GM12878 (cell line): ENCODE data around the gene CCT8L2. TPM values are rescaled to one million over a fixed set of nuclear protein-coding genes. Genes with fewer than 3 reads are reported as not detected.
"Not testable (repeated sequence)": the region's sequence is repeated elsewhere in the genome, so short reads cannot be mapped to it uniquely, and the experiment has no call there.

Experiments used
- ATAC-seq: fragments of 200-7000 bp; cut with Tn5 transposase; 3 replicates; pipeline ENCODE4 v1.9.1; 2020; ENCODE audit warnings: mild to moderate bottlenecking, moderate library complexity
- BruUV-seq: library from RNA; stranded (reverse); fragments of 400-500 nt; replicated peaks from 2 replicates; lab custom pipeline; 2021; lab: Mats Ljungman, UMichigan
- CTCF ChIA-PET: fragments of 300-600 bp; sonication (Branson Sonifier 250); formaldehyde crosslinking; extraction: SDS; loops from one replicate; lab custom pipeline; 2021; ENCODE audit warnings: inconsistent platforms; lab: Yijun Ruan, JAX
- POLR2A ChIA-PET: fragments of 350-600 bp; formaldehyde crosslinking; extraction: SDS; loops from one replicate; lab custom pipeline; 2021; ENCODE audit warnings: inconsistent platforms; lab: Charles Lee
- RAD21 ChIA-PET: fragments of 300-600 bp; sonication (Branson Sonifier 250); formaldehyde crosslinking; loops from one replicate; lab custom pipeline; 2023; ENCODE audit warnings: antibody characterized with exemption; ENCODE audit not compliant: unreplicated experiment; lab: Charles Lee
- SMC1A ChIA-PET: fragments of 300-600 bp; sonication (Branson Sonifier 250); formaldehyde crosslinking; loops from one replicate; lab custom pipeline; 2023; ENCODE audit not compliant: unreplicated experiment, uncharacterized antibody; lab: Charles Lee
- DNase-seq: peaks from one replicate; pipeline ENCODE4 v3.0.0-alpha.2; 2011; ENCODE audit warnings: low read depth, low spot score
- FAIRE-seq: peaks from 3 replicates; lab custom pipeline; 2011; peaks lifted over from hg19 to GRCh38; lab: Jason Lieb, UNC
- H2AFZ ChIP-seq: 2 replicates; pipeline ENCODE4 v1.6.0; 2011; ENCODE audit warnings: low read depth, low read length, control low read depth; ENCODE audit not compliant: control insufficient read depth
- H3K27ac ChIP-seq: 2 replicates; pipeline ENCODE4 v1.5.1; 2011; ENCODE audit warnings: control low read depth; ENCODE audit not compliant: control insufficient read depth, insufficient read depth
- H3K27me3 ChIP-seq, 2 experiments: replicated peaks in 1 of 2; 2 replicates each; pipeline versions ENCODE4 v1.6.0 to v1.6.1; 2011; ENCODE audit warnings: low read length in 1 of 2; ENCODE audit not compliant: control insufficient read depth in 2 of 2, insufficient read depth in 2 of 2
- H3K36me3 ChIP-seq, 2 experiments: 2 replicates each; pipeline ENCODE4 v1.5.1; 2011; ENCODE audit warnings: low read length in 1 of 2; ENCODE audit not compliant: control insufficient read depth in 2 of 2, insufficient read depth in 2 of 2
- H3K4me1 ChIP-seq: 2 replicates; pipeline ENCODE4 v1.6.1; 2011; ENCODE audit warnings: mild to moderate bottlenecking, low read length, moderate library complexity, mixed read lengths; ENCODE audit not compliant: control insufficient read depth, insufficient read depth
- H3K4me2 ChIP-seq: 2 replicates; pipeline ENCODE4 v1.6.0; 2011; ENCODE audit warnings: control low read depth; ENCODE audit not compliant: control insufficient read depth, insufficient read depth
- H3K4me3 ChIP-seq: fragments of 200-600 bp; sonication (generic); 2 replicates; pipeline ENCODE4 v1.5.1; 2016
- H3K79me2 ChIP-seq: 2 replicates; pipeline ENCODE4 v1.6.0; 2011; ENCODE audit warnings: low read length; ENCODE audit not compliant: control insufficient read depth, insufficient read depth
- H3K9ac ChIP-seq: 2 replicates; pipeline ENCODE4 v1.8.0; 2011; ENCODE audit warnings: low read length, control low read depth, mixed read lengths; ENCODE audit not compliant: control insufficient read depth, insufficient read depth
- H3K9me3 ChIP-seq: replicated peaks from 3 replicates; pipeline ENCODE4 v1.5.1; 2011; ENCODE audit warnings: mild to moderate bottlenecking, low read length; ENCODE audit not compliant: control insufficient read depth, insufficient read depth
- H4K20me1 ChIP-seq: 2 replicates; pipeline ENCODE4 v1.6.0; 2011; ENCODE audit not compliant: control insufficient read depth, insufficient read depth
- WGBS: methylation state at CpG from one replicate; pipeline ENCODE4 v1.1.6; 2016; ENCODE audit warnings: low lambda C conversion rate; ENCODE audit not compliant: insufficient replicate concordance, insufficient coverage; ENCODE audit errors: missing lambda C conversion rate; 5-methylcytosine and 5-hydroxymethylcytosine counted together
- in situ Hi-C: fragments of 300-500 bp; cut with MboI; formaldehyde crosslinking; loops from 9 replicates; pipeline ENCODE4 v1.14.3; 2018; ENCODE audit warnings: mixed read lengths
- intact Hi-C: fragments of 100-400 bp; cut with micrococcal nuclease; formaldehyde crosslinking; loops from one replicate; pipeline ENCODE4 v1.14.2; 2022; ENCODE audit not compliant: unreplicated experiment
- polyA plus RNA-seq, 11 experiments: library from polyadenylated mRNA; depleted of rRNA in 4 of 11; unstranded in 6 of 11; stranded (reverse) in 5 of 11; fragments of >200 nt; fragmentation: Nextera tagmentation in 4 of 11; fragmentation: Illumina TruSeq in 1 of 11; extraction: Ambion mirVana in 4 of 11; extraction: Trizol in 1 of 11; gene quantifications; 1 replicate in 1 of 11; 2 replicates in 10 of 11; pipeline versions ENCODE4 v1.2.1 to v1.2.3, GENCODE V29; 2011 to 2016; ENCODE audit warnings: inconsistent platforms in 2 of 11, missing spikeins in 2 of 11, low read depth in 1 of 11
- total RNA-seq, 4 experiments: library from RNA; depleted of rRNA in 3 of 4; stranded (reverse); fragments of >200 nt in 3 of 4; fragmentation: Illumina TruSeq in 1 of 4; extraction: Trizol in 1 of 4; gene quantifications; 2 replicates each; pipeline versions ENCODE4 v1.2.1 to v1.2.3, GENCODE V29; 2013 to 2021

The CCT8L2 gene
- total and polyA plus RNA-seq, 10 of the 15 experiments (the other 5 are each of a cell fraction or from before 2014, with no cell fraction given): not detected

GRCh38 chr22:16557511-16557910 lies 35.1 kb downstream of the CCT8L2 start:
- WGBS: 56% methylated on average over 13 of the region's 13 CpGs
- H3K4me3 ChIP-seq, CTCF ChIA-PET, H3K79me2 ChIP-seq, H3K9me3 ChIP-seq, intact Hi-C loops, H2AFZ ChIP-seq, H3K9ac ChIP-seq, in situ Hi-C loops, H3K27me3 ChIP-seq, RAD21 ChIA-PET, POLR2A ChIA-PET, H3K4me2 ChIP-seq, ATAC-seq, H3K27ac ChIP-seq, H3K36me3 ChIP-seq, BruUV-seq, DNase-seq, H3K4me1 ChIP-seq, H4K20me1 ChIP-seq, FAIRE-seq, SMC1A ChIA-PET: not testable (repeated sequence)

GRCh38 chr22:16555077-16555994 lies 37.3 kb downstream of the CCT8L2 start:
- H3K36me3 ChIP-seq, BruUV-seq, RAD21 ChIA-PET, H3K4me2 ChIP-seq, ATAC-seq, H3K9ac ChIP-seq, SMC1A ChIA-PET, H2AFZ ChIP-seq, POLR2A ChIA-PET, H3K27me3 ChIP-seq, H3K79me2 ChIP-seq, FAIRE-seq, H3K4me3 ChIP-seq, H3K9me3 ChIP-seq, intact Hi-C loops, DNase-seq, H3K4me1 ChIP-seq, in situ Hi-C loops, H3K27ac ChIP-seq, CTCF ChIA-PET, H4K20me1 ChIP-seq: not testable (repeated sequence)
- WGBS: 46% methylated on average over 8 of the region's 8 CpGs

GRCh38 chr22:16543310-16543709 lies 49.3 kb downstream of the CCT8L2 start:
- H3K4me2 ChIP-seq, BruUV-seq, DNase-seq, FAIRE-seq, H3K27ac ChIP-seq, H3K36me3 ChIP-seq, H3K9ac ChIP-seq, H3K79me2 ChIP-seq, H2AFZ ChIP-seq, H3K4me3 ChIP-seq, H3K4me1 ChIP-seq, CTCF ChIA-PET, ATAC-seq, SMC1A ChIA-PET, RAD21 ChIA-PET, H3K9me3 ChIP-seq, in situ Hi-C loops, POLR2A ChIA-PET, intact Hi-C loops, H4K20me1 ChIP-seq, H3K27me3 ChIP-seq: not testable (repeated sequence)
- WGBS: 0% methylated on average over 1 of the region's 1 CpG
